MM.1S (cell line): ENCODE measurements around the gene MLPH.
A peak's percentile ranks its signal among the peaks of the same experiment; 100 is the strongest.

Experiments
- DNase-seq: peaks from one replicate; pipeline ENCODE4 v3.0.0-alpha.2; 2015
- H2AFZ ChIP-seq: fragments of 300-600 bp; sonication (generic); 2 replicates; pipeline ENCODE4 v1.6.0; 2016; ENCODE audit warnings: antibody characterized with exemption, low read length
- H3F3A ChIP-seq: fragments of 300-600 bp; sonication (generic); 2 replicates; pipeline ENCODE4 v1.6.1; 2016; ENCODE audit warnings: mild to moderate bottlenecking, antibody characterized with exemption, low read length, moderate library complexity, mixed read lengths; ENCODE audit not compliant: insufficient read depth
- H3K27ac ChIP-seq: fragments of 300-600 bp; sonication (generic); 2 replicates; pipeline ENCODE4 v1.5.1; 2016; ENCODE audit warnings: mild to moderate bottlenecking, low read length
- H3K27me3 ChIP-seq: fragments of 300-600 bp; sonication (generic); replicated peaks from 2 replicates; pipeline ENCODE4 v1.6.0; 2016; ENCODE audit warnings: low read length; ENCODE audit not compliant: insufficient read depth
- H3K36me3 ChIP-seq: fragments of 300-600 bp; sonication (generic); replicated peaks from 2 replicates; pipeline ENCODE4 v1.6.1; 2016; ENCODE audit warnings: mild to moderate bottlenecking, low read length, mixed read lengths; ENCODE audit not compliant: insufficient read depth
- H3K4me1 ChIP-seq: fragments of 300-600 bp; sonication (generic); 2 replicates; pipeline ENCODE4 v1.6.1; 2016; ENCODE audit warnings: low read length, mixed read lengths
- H3K4me2 ChIP-seq: fragments of 300-600 bp; sonication (generic); 2 replicates; pipeline ENCODE4 v1.6.0; 2016; ENCODE audit warnings: low read depth, low read length
- H3K4me3 ChIP-seq: fragments of 300-600 bp; sonication (generic); 2 replicates; pipeline ENCODE4 v1.5.1; 2016; ENCODE audit warnings: low read length, mixed read lengths
- H3K79me2 ChIP-seq: fragments of 300-600 bp; sonication (generic); 2 replicates; pipeline ENCODE4 v1.6.1; 2016; ENCODE audit warnings: mixed run types, low read length, mixed read lengths
- H3K9ac ChIP-seq: fragments of 300-600 bp; sonication (generic); 2 replicates; pipeline ENCODE4 v1.6.1; 2016; ENCODE audit warnings: low read length, mixed read lengths
- H3K9me2 ChIP-seq: fragments of 300-600 bp; sonication (generic); replicated peaks from 2 replicates; pipeline ENCODE4 v1.6.1; 2016; ENCODE audit warnings: mild to moderate bottlenecking, low read length, mixed read lengths; ENCODE audit not compliant: insufficient read depth
- H3K9me3 ChIP-seq: fragments of 300-600 bp; sonication (generic); replicated peaks from 2 replicates; pipeline ENCODE4 v1.6.1; 2016; ENCODE audit warnings: mild to moderate bottlenecking, low read length, mixed read lengths; ENCODE audit not compliant: insufficient read depth
- H4K20me1 ChIP-seq: fragments of 300-600 bp; sonication (generic); 2 replicates; pipeline ENCODE4 v1.6.1; 2016; ENCODE audit warnings: mild to moderate bottlenecking, low read length, moderate library complexity, mixed read lengths; ENCODE audit not compliant: insufficient read depth
- CTCF ChIP-seq: fragments of 300-600 bp; sonication (generic); IDR thresholded peaks from 2 replicates; pipeline ENCODE4 v1.5.1; 2016; ENCODE audit warnings: antibody characterized with exemption, low read length, mixed read lengths
- EZH2 ChIP-seq: fragments of 300-600 bp; sonication (generic); optimal IDR thresholded peaks from 2 replicates; pipeline ENCODE3; 2017; ENCODE audit warnings: low read depth, mild to moderate bottlenecking, antibody characterized with exemption, low read length, mixed read lengths
- EZH2phosphoT487 ChIP-seq: fragments of 300-600 bp; sonication (generic); IDR thresholded peaks from 2 replicates; pipeline ENCODE4 v1.6.1; 2018; ENCODE audit warnings: antibody characterized with exemption, low read length

Gene MLPH

GRCh38 chr2:237603049-237603717 is 116.1 kb downstream of the MLPH start:
- Histone ChIP-seq H3K79me2 (no peaks in the 10 kb centered on the region), H3K4me1 (peaks cover 36% of the 10 kb centered on the region), H3K9me3 (no peaks in the 10 kb centered on the region), H3K4me3 (no peak overlapping the region), H3F3A (no peaks in the 10 kb centered on the region), H2AFZ (no peak overlapping the region), H3K36me3 (no peaks in the 10 kb centered on the region), H3K27me3 (no peaks in the 10 kb centered on the region), H3K9ac (peak overlapping the region; percentile 54; the same call in 1 of the 2 replicates), H3K9me2 (no peaks in the 10 kb centered on the region), H3K27ac (peak overlapping the region; percentile 89), H4K20me1 (no peaks in the 10 kb centered on the region), H3K4me2 (peak overlapping the region; percentile 58)
- TF ChIP-seq EZH2phosphoT487 (no peak), CTCF (no peak), EZH2 (no peak)
- DNase-seq, result no peak

- H3K4me3 ChIP-seq, result no peak overlapping the region
- H3K27ac ChIP-seq, result peak overlapping the region; percentile 89
- no peaks in the 10 kb centered on the region for H4K20me1 ChIP-seq
- no peaks in the 10 kb centered on the region for H3K9me3 ChIP-seq
- peaks cover 36% of the 10 kb centered on the region for H3K4me1 ChIP-seq
- TF ChIP-seq CTCF (no peak), EZH2 (no peak), EZH2phosphoT487 (no peak)
- peak overlapping the region; percentile 63 for H3K9ac ChIP-seq
- no peaks in the 10 kb centered on the region for H3K9me2 ChIP-seq
- H2AFZ ChIP-seq, result no peak overlapping the region
- H3K36me3 ChIP-seq, result no peaks in the 10 kb centered on the region
- no peaks in the 10 kb centered on the region for H3K79me2 ChIP-seq
- H3F3A ChIP-seq, result no peaks in the 10 kb centered on the region
- H3K27me3 ChIP-seq, result no peaks in the 10 kb centered on the region
- peak overlapping the region; percentile 58; the same call in 1 of the 2 replicates for H3K4me2 ChIP-seq
- peak; percentile 91 for DNase-seq
Measured at GRCh38 chr2:237603718-237604362, 116.8 kb downstream of the MLPH start.

- peaks cover 32% of the 10 kb centered on the region for H3K4me1 ChIP-seq
- no peak for TF ChIP-seq EZH2
- no peak for TF ChIP-seq EZH2phosphoT487
- TF ChIP-seq CTCF, result no peak
- H3K9me3 ChIP-seq, result no peaks in the 10 kb centered on the region
- no peak overlapping the region for H3K4me2 ChIP-seq
- H3K27me3 ChIP-seq, result no peaks in the 10 kb centered on the region
- H3K79me2 ChIP-seq, result no peaks in the 10 kb centered on the region
- DNase-seq, result no peak
- no peaks in the 10 kb centered on the region for H4K20me1 ChIP-seq
- no peaks in the 10 kb centered on the region for H3K36me3 ChIP-seq
- no peak overlapping the region for H3K4me3 ChIP-seq
- H3K9ac ChIP-seq, result no peak overlapping the region
- H3K9me2 ChIP-seq, result no peaks in the 10 kb centered on the region
- H2AFZ ChIP-seq, result no peak overlapping the region
- H3F3A ChIP-seq, result no peaks in the 10 kb centered on the region
- H3K27ac ChIP-seq, result peak overlapping the region; percentile 89; the same call in 1 of the 2 replicates
Measured at GRCh38 chr2:237604391-237604790, 117.3 kb downstream of the MLPH start.
